UCSD-AML1 (cell line): ENCODE data around the gene PRX.

Experiments
- DNase-seq: peaks from one replicate; lab custom pipeline; 2025; ENCODE audit not compliant: unreplicated experiment; lab: John Stamatoyannopoulos, UW

Gene PRX

GRCh38 chr19:40367577-40368434 lies 45.4 kb downstream of the PRX start:
- DNase-seq = no peak

- no peak for DNase-seq
These were observed 46.2 kb downstream of the PRX start for GRCh38 chr19:40366697-40367561.

GRCh38 chr19:40365613-40366401 lies 47.4 kb downstream of the PRX start:
- DNase-seq = no peak

- DNase-seq = no peak
These were observed 48.2 kb downstream of the PRX start for GRCh38 chr19:40365010-40365409.

GRCh38 chr19:40363069-40363468 lies 50.1 kb downstream of the PRX start:
- peak; percentile 28 for DNase-seq

- DNase-seq = no peak
These were observed 51.0 kb downstream of the PRX start for GRCh38 chr19:40362160-40362559.

GRCh38 chr19:40360708-40361241 lies 52.4 kb downstream of the PRX start:
- DNase-seq = no peak

- DNase-seq = no peak
These were observed 53.0 kb downstream of the PRX start for GRCh38 chr19:40360020-40360707.

GRCh38 chr19:40358773-40359172 lies 54.4 kb downstream of the PRX start:
- peak; percentile 34 for DNase-seq

- no peak for DNase-seq
These were observed 55.5 kb downstream of the PRX start for GRCh38 chr19:40357640-40358039.

GRCh38 chr19:40356681-40357595 lies 56.2 kb downstream of the PRX start:
- DNase-seq = no peak

GRCh38 chr19:40355975-40356680 lies 57.0 kb downstream of the PRX start:
- DNase-seq = no peak

GRCh38 chr19:40348961-40349507 lies 64.1 kb downstream of the PRX start:
- DNase-seq = no peak

- peak; percentile 100 for DNase-seq
These were observed 64.9 kb downstream of the PRX start, which contains the start of the genes C19orf47 and PLD3 for GRCh38 chr19:40348125-40348913. Gene C19orf47 (minus strand): TSS chr19:40348397. CDS start chr19:40341857, 6,540 bp downstream. Gene PLD3 (plus strand): TSS chr19:40348695. CDS start chr19:40366484, 17,789 bp downstream.

- DNase-seq = no peak
These were observed 68.8 kb downstream of the PRX start for GRCh38 chr19:40344422-40344821.
